CD4-positive, alpha-beta T cell treated with Interleukin-6 at 100 ng/mL for 8 hours (primary cell): ENCODE data around the gene GBE1.
A peak's percentile ranks its signal among the peaks of the same experiment; 100 is the strongest.
"Not testable (repeated sequence)": the region's sequence is repeated elsewhere in the genome, so short reads cannot be mapped to it uniquely, and the experiment has no call there.

Experiments
- DNase-seq: peaks from one replicate; pipeline ENCODE4 v3.0.0-alpha.2; 2020; ENCODE audit warnings: mixed read lengths, low spot score

GBE1 gene

DNA sequence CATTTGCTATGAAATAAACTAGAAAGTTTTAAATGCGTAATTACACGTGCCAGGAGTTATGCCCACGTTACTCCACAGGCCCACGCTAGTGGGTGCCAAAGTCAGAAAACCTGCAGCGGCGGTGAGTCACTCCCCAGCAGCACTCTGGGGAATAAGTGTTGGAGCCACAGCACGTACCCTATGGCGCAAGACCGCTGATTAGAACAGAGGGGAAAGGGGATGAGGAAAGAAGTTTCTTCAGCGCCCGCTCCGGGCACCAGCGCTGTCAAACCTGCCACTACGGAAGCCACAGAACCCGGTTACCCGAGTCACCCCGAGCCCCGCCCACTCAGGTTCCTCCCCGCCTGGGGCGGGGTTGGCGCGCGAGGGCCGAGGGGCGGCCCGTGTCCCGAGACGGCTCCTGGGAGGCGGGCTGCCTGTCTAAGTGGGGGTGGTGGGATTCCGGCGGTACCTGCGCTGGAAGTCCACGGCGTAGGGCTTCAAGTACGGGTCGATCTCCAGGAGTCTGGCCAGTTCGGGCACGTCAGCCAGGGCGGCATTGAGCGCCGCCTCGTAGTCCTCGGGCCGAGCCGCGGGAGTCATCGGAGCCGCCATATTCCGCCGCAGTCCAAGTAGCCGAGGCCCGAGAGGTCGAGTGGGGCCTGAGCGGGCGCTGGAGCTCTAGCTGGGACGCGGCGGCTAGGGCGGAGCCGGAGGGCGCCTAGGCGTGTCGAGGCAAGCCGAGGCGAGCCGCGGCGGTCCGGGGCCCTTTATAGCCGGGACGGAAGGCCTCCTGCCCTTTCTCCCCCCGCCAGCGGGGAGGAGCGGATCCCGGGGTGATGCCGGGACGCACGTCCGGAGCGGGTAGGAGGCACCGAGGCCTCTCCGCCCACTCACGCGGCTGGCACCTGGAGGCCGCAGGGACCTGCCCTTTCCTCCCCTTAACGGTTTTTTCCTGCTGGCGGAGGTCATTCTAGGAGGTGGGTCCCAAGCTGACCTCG, at the start of gene GBE1:
Gene GBE1, minus strand, starts transcription at position 722 of the 980 bp plus-strand sequence. Its CDS starts 128 bp downstream, at position 594.
- DNase-seq, result peak; percentile 82

DNA sequence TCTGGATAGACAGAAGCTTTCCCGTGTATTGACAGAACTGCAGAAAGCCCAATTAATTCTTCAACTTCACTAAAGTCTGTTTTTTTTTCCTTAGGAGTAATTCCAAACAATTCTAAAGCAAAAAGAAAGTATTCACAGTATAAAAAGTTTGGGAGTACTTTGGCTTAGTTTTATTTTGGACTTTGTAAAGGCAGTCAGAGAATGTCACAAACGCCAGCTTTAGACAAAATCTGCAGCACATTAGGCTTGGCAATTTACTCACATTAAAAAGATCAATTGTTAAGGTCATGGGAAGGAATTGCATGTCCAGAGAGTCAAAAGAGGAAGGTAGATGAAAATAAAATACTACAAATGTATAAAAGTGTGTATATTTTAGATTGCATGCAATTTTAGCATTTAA, 47.5 kb upstream of the GBE1 start:
- DNase-seq, result no peak

DNA sequence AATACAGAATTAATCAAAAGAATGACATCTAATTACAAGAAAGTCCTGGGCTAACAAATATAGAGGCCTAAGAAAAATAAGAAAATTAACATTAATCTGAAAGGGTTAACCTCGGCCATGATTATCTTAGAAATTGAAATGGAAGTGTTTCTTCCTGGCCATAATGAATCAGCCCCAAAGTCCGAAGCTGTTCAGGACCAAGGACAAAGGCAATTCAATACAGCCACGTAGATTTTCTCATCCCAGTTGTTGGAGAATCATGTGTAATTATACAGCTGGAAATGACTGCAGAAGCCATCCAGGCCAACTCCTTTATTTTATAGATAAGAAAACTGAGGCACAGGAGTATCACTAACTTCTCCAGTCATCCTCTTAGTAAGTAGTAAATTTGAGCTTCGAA, 38.0 kb upstream of the GBE1 start:
- DNase-seq, result no peak

- DNase-seq, result no peak
Measured at GRCh38 chr3:81793410-81793809, 32.0 kb upstream of the GBE1 start.

GRCh38 chr3:81790117-81790516, 28.7 kb upstream of the GBE1 start:
- DNase-seq, result no peak

GRCh38 chr3:81789691-81790090, 28.2 kb upstream of the GBE1 start:
- DNase-seq, result no peak

- DNase-seq, result no peak
Measured at GRCh38 chr3:81788610-81789009, 27.2 kb upstream of the GBE1 start.

GRCh38 chr3:81788044-81788443, 26.6 kb upstream of the GBE1 start:
- no peak for DNase-seq

- no peak for DNase-seq
Measured at GRCh38 chr3:81782585-81782984, 21.1 kb upstream of the GBE1 start.

DNA sequence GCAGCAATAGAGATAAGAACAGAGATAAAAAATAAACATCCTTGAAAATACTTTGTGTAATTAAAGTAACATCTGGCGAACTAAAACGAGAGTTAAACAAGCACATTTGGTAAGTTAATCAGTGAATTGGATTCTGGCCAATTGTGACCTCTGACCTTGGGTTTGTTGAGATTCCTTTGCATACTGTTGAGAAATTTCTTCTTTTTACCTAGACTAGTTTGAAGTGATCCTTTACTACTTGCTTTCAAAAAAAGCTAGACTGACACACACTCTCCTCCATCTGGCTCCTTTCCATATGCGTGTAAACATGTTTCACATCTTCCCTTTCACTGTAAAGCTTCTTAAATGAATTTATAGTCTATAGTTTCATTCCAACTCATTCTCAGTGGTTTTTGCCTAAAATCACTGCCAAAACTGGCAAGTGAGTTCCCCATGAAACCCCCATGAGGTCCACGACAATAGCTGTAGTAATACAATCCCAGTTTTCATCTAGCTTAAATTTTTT, 17.3 kb upstream of the GBE1 start:
- DNase-seq, result no peak

DNA sequence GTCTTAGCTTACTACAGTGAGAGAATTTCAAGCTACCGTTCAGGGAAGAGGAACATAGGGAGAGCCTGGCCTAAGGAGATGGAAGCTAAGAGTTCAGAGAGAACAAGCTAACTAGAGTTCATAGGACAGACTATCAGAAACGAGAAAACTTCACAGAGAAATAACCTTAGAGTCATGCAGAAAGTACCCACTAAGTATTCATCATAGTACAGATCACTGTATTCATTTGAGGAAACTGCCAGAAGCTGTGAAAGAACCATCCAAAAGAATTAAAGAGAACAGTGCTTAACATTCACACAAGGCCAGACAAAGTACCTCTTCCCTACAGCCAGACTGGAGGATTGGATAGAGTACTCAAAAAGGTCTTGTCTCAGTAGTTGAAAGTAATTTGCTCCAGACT, 15.2 kb upstream of the GBE1 start:
- DNase-seq, result no peak

GRCh38 chr3:81770710-81771109, 9.3 kb upstream of the GBE1 start:
- DNase-seq, result no peak

GRCh38 chr3:81769299-81769698, 7.9 kb upstream of the GBE1 start:
- DNase-seq, result no peak

GRCh38 chr3:81767250-81767859, 5.9 kb upstream of the GBE1 start:
- not testable (repeated sequence) for DNase-seq

- no peak for DNase-seq
Measured at GRCh38 chr3:81765400-81765799, 4.0 kb upstream of the GBE1 start.

DNA sequence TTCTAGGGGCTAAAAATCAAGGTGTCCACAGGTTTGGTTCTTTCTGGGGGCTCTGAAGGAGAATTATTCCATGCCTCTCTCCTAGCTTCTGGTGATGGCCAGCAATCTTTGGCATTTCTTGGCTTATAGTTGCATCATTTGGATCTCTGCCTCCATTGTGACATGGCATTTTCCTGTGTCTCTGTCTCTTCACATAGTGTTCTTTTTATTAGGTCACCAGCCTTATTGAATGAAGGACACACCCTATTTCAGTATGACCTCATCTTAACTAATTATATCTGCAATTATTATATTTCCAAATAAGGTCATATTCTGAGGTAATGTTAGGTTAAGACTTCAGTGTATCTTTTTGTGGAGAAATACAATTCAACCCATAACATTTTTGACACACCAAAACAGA, 3.2 kb upstream of the GBE1 start:
- no peak for DNase-seq

DNA sequence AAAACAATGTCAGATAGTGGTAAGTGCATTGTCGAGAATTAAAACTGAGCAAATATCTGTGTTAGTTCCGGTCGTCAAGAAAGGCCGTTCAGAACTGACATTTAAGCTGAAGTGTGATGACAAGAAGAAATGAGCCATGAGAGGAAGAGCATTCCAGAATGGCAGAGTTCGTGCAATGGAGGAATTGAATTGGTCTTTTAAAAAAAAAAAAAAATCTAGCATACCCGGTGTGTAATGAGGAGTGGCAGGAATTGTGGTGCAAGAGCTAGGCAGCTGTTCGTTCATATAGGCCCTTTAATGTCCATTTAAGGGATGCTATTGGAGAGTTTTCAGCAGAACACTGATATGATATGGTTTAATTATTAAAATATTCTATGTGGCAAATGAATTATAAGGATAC, 2.6 kb upstream of the GBE1 start:
- no peak for DNase-seq

DNA sequence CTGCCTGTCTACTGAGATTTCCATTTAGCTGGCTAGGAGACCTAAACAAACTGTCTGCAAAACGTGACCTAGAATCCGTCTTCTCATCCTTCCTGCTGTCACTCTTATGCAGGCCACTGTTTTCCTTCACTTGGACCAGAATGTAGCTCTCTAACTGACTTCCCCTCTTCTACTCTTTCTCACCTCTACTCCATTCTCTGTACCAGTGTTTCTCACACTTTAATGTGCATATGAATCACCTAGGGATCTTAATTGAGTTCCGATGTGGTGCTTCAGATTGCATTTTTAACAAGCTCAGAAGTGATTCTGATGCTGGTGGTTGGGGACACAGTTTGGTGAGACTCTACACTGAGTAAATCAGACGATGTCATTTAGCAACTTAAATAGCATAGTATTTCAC, 1.6 kb upstream of the GBE1 start:
- DNase-seq, result no peak

DNA sequence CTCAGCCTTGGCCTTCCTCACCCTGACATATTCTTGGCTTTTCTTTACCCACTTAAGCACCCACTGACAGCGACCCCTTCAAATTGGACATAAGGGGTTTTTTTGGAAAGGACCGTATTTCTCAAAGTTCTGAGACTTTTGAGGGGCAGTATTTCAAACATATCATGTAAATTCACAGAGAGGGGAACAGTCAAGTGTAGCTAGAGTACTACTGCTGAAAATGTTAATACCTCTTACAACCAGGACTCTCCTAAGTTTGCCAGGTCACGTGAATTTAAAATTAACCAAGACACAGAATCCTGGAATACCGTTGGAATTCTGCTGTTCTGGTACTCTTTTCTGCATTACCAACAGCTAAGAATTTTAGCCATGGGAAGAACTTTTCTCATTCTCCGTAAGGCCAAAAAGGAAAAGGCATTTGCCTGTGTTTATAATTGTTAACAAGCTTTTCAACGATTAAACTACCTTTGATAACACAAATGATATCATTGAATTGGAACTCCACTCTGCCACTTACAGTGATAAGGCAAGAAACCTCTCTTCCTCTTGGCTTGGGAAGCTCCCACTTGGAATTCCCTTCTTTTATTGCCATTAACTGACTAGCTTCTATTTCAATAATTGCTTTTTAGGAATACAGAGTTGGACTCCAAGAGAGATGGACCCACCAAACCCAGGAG, 597 bp upstream of the GBE1 start:
- DNase-seq, result no peak

- no peak for DNase-seq
Measured at GRCh38 chr3:81760215-81760614, 1.2 kb downstream of the GBE1 start.

- not testable (repeated sequence) for DNase-seq
Measured at GRCh38 chr3:81758771-81759170, 2.7 kb downstream of the GBE1 start.

GRCh38 chr3:81758275-81758674, 3.2 kb downstream of the GBE1 start:
- no peak for DNase-seq
